OCI-LY7 (cell line): ENCODE data around the gene C1orf146. TPM values are rescaled to one million over a fixed set of nuclear protein-coding genes. Genes with fewer than 3 reads are reported as not detected.

Experiments used
- BruUV-seq: library from RNA; stranded (reverse); fragments of 400-500 nt; replicated peaks from 2 replicates; lab custom pipeline; 2021; lab: Mats Ljungman, UMichigan
- CTCF ChIA-PET: fragments of 300-600 bp; sonication (Branson Sonifier 250); formaldehyde crosslinking; loops from one replicate; lab custom pipeline; 2022; ENCODE audit warnings: antibody characterized with exemption; ENCODE audit not compliant: unreplicated experiment; lab: Charles Lee
- POLR2A ChIA-PET: fragments of 300-600 bp; sonication (Branson Sonifier 250); formaldehyde crosslinking; loops from one replicate; lab custom pipeline; 2022; ENCODE audit warnings: antibody characterized with exemption; lab: Charles Lee
- DNase-seq: peaks from one replicate; pipeline ENCODE4 v3.0.0-alpha.2; 2015; ENCODE audit warnings: low spot score
- H2AFZ ChIP-seq: fragments of 200-600 bp; sonication (generic), shearing (Covaris generic); 2 replicates; pipeline ENCODE4 v1.6.1; 2014; ENCODE audit warnings: mild to moderate bottlenecking, antibody characterized with exemption, low read length, moderate library complexity
- H3K27ac ChIP-seq: fragments of 200-600 bp; sonication (generic); 2 replicates; pipeline ENCODE4 v1.5.1; 2014; ENCODE audit warnings: mixed run types, low read depth, mild to moderate bottlenecking, moderate library complexity, low read length, inconsistent platforms; ENCODE audit not compliant: poor library complexity, severe bottlenecking
- H3K36me3 ChIP-seq: fragments of 200-600 bp; sonication (generic); 2 replicates; pipeline ENCODE4 v1.6.1; 2014; ENCODE audit warnings: mild to moderate bottlenecking, antibody characterized with exemption, low read length, moderate library complexity, mixed read lengths; ENCODE audit not compliant: insufficient read depth
- H3K4me1 ChIP-seq: fragments of 200-600 bp; sonication (generic); 2 replicates; pipeline ENCODE4 v1.5.1; 2014; ENCODE audit warnings: mild to moderate bottlenecking, low read length; ENCODE audit not compliant: insufficient read depth, poor library complexity, severe bottlenecking
- H3K4me2 ChIP-seq: fragments of 200-600 bp; sonication (generic); 2 replicates; pipeline ENCODE4 v1.6.1; 2014; ENCODE audit warnings: mild to moderate bottlenecking, low read length
- H3K4me3 ChIP-seq: fragments of 200-600 bp; sonication (generic); 2 replicates; pipeline ENCODE4 v1.5.1; 2014; ENCODE audit warnings: mild to moderate bottlenecking, low read depth, low read length; ENCODE audit not compliant: poor library complexity, severe bottlenecking
- H3K79me2 ChIP-seq: fragments of 200-600 bp; sonication (generic); 2 replicates; pipeline ENCODE4 v1.6.1; 2016; ENCODE audit warnings: low read depth, mild to moderate bottlenecking, low read length, moderate library complexity, mixed read lengths; ENCODE audit not compliant: insufficient read depth
- H3K9me2 ChIP-seq: fragments of 200-600 bp; sonication (generic); 2 replicates; pipeline ENCODE4 v1.6.1; 2016; ENCODE audit warnings: mild to moderate bottlenecking, low read length, mixed read lengths; ENCODE audit not compliant: insufficient read depth
- H3K9me3 ChIP-seq: fragments of 200-600 bp; sonication (generic); 2 replicates; pipeline ENCODE4 v1.6.1; 2014; ENCODE audit warnings: mild to moderate bottlenecking, mixed run types, low read length, mixed read lengths
- H4K20me1 ChIP-seq: fragments of 200-600 bp; sonication (generic); 2 replicates; pipeline ENCODE4 v1.6.1; 2014; ENCODE audit warnings: mild to moderate bottlenecking, antibody characterized with exemption, low read length, moderate library complexity, mixed read lengths; ENCODE audit not compliant: insufficient read depth
- EZH2phosphoT487 ChIP-seq: fragments of 200-600 bp; sonication (generic); IDR thresholded peaks from 2 replicates; pipeline ENCODE4 v1.6.1; 2018; ENCODE audit warnings: low read depth, borderline replicate concordance, mild to moderate bottlenecking, mixed run types, antibody characterized with exemption, low read length, moderate library complexity, mixed read lengths
- intact Hi-C: fragments of 100-400 bp; cut with micrococcal nuclease; formaldehyde crosslinking; loops from one replicate; pipeline ENCODE4 v1.10.0; 2022; ENCODE audit not compliant: unreplicated experiment
- total RNA-seq, 2 experiments: library from RNA; depleted of rRNA in 1 of 2; stranded (reverse); fragments of >200 nt in 1 of 2; shearing (Covaris generic) in 1 of 2; gene quantifications; 2 replicates each; pipeline ENCODE4 v1.2.3, GENCODE V29; 2014 to 2022
- TF ChIP-seq, protein P1 (sequence below): fragments of 200-600 bp; sonication (generic); conservative IDR thresholded peaks from 2 replicates; pipeline ENCODE4 v1.5.1; 2014; ENCODE audit warnings: mild to moderate bottlenecking, antibody characterized with exemption, low read length, moderate library complexity, mixed read lengths

The C1orf146 gene
- total RNA-seq, 2 experiments from 2014 or later, result not detected

GRCh38 chr1:92210701-92211100 lies 7.0 kb upstream of the C1orf146 start:
- ChIA-PET POLR2A (interaction anchor here (0.5 to 0.8 kb wide), 4 partner anchors 12 to 218 kb away, joined by 3 to 4 read pairs (median 3); no protein-coding TSS in a partner anchor), CTCF (no interaction called here)
- Histone ChIP-seq H3K4me2 (no peak overlapping the region), H3K27ac (no peak overlapping the region), H3K4me1 (no peaks in the 10 kb centered on the region), H2AFZ (no peak overlapping the region), H4K20me1 (no peaks in the 10 kb centered on the region), H3K36me3 (no peaks in the 10 kb centered on the region), H3K79me2 (no peaks in the 10 kb centered on the region), H3K9me3 (no peaks in the 10 kb centered on the region), H3K4me3 (no peak overlapping the region), H3K9me2 (no peaks in the 10 kb centered on the region)
- TF ChIP-seq, protein P1, sequence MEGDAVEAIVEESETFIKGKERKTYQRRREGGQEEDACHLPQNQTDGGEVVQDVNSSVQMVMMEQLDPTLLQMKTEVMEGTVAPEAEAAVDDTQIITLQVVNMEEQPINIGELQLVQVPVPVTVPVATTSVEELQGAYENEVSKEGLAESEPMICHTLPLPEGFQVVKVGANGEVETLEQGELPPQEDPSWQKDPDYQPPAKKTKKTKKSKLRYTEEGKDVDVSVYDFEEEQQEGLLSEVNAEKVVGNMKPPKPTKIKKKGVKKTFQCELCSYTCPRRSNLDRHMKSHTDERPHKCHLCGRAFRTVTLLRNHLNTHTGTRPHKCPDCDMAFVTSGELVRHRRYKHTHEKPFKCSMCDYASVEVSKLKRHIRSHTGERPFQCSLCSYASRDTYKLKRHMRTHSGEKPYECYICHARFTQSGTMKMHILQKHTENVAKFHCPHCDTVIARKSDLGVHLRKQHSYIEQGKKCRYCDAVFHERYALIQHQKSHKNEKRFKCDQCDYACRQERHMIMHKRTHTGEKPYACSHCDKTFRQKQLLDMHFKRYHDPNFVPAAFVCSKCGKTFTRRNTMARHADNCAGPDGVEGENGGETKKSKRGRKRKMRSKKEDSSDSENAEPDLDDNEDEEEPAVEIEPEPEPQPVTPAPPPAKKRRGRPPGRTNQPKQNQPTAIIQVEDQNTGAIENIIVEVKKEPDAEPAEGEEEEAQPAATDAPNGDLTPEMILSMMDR, result no peak
- no peak for TF ChIP-seq EZH2phosphoT487
- no TSS peak for BruUV-seq
- intact Hi-C loops, result loop anchor here (5.0 kb wide), 1 partner anchor 52 kb away; no protein-coding TSS in a partner anchor
- DNase-seq, result no peak

DNA sequence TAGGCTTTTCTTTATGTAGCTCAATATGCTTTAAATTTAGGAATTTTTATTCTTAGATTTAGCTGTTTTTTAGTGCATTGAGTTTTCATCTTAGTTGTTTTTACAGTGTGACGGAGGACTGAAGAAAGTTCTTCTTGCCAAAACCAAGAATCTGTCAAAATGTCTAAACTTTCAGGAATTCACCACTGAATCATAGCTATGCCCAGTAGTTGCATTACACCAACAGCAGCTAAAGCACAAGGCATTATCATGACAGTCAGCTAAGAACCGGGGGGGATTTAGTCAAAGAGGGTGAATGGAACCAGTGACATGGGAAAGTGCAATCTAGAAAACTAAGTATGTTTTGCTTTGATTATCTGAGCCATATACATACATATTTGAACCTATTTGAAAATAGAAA lies 6.5 kb upstream of the C1orf146 start:
- ChIA-PET POLR2A (interaction anchor here (0.5 to 0.8 kb wide), 4 partner anchors 13 to 218 kb away, joined by 3 to 4 read pairs (median 3); no protein-coding TSS in a partner anchor), CTCF (no interaction called here)
- Histone ChIP-seq H3K9me2 (no peaks in the 10 kb centered on the region), H3K4me1 (no peaks in the 10 kb centered on the region), H2AFZ (no peak overlapping the region), H3K79me2 (no peaks in the 10 kb centered on the region), H3K9me3 (no peaks in the 10 kb centered on the region), H3K4me3 (no peak overlapping the region), H4K20me1 (no peaks in the 10 kb centered on the region), H3K4me2 (no peak overlapping the region), H3K36me3 (no peaks in the 10 kb centered on the region), H3K27ac (no peak overlapping the region)
- intact Hi-C loops, result loop anchor here (5.0 kb wide), 1 partner anchor 51 kb away; no protein-coding TSS in a partner anchor
- BruUV-seq, result no TSS peak
- no peak for DNase-seq
- no peak for TF ChIP-seq EZH2phosphoT487
- TF ChIP-seq, protein P1, result no peak

GRCh38 chr1:92218559-92218958 lies 844 bp downstream of the C1orf146 start:
- DNase-seq, result no peak
- Histone ChIP-seq H3K4me2 (no peak overlapping the region), H2AFZ (no peak overlapping the region), H3K4me3 (no peak overlapping the region), H4K20me1 (no peaks in the 10 kb centered on the region), H3K27ac (no peak overlapping the region), H3K79me2 (no peaks in the 10 kb centered on the region), H3K4me1 (no peaks in the 10 kb centered on the region), H3K9me2 (no peaks in the 10 kb centered on the region), H3K9me3 (no peaks in the 10 kb centered on the region), H3K36me3 (no peaks in the 10 kb centered on the region)
- POLR2A ChIA-PET, result interaction anchor here (0.6 kb wide), 2 partner anchors 112 to 1691 kb away, joined by 6 to 9 read pairs; partner anchors contain the start of gene GCLM
- intact Hi-C loops, result no loop called here
- TF ChIP-seq EZH2phosphoT487, result no peak
- TF ChIP-seq, protein P1, result no peak
- CTCF ChIA-PET, result no interaction called here
- no TSS peak for BruUV-seq
